Immature natural killer cell (primary cell): Measurements from ENCODE around the gene USF3. TPM values are rescaled to one million over a fixed set of nuclear protein-coding genes. Genes with fewer than 3 reads are reported as not detected.

Experiments used
- DNase-seq, 3 donors: peaks; one replicate each; pipeline ENCODE4 v3.0.0; 2022; ENCODE audit warnings: mixed read lengths in 1 of 3
- H3K27ac Mint-ChIP-seq, 6 donors: one replicate each; pipeline ENCODE4 v1.8.0; 2020; ENCODE audit warnings: mixed read lengths in 6 of 6, mild to moderate bottlenecking in 5 of 6, inconsistent platforms in 4 of 6, moderate library complexity in 3 of 6
- H3K27me3 Mint-ChIP-seq, 3 donors: one replicate each; pipeline ENCODE4 v1.8.0; 2020 to 2021; ENCODE audit warnings: low read depth in 3 of 3, mild to moderate bottlenecking in 3 of 3, mixed read lengths in 3 of 3, moderate library complexity in 3 of 3, inconsistent platforms in 1 of 3
- H3K36me3 Mint-ChIP-seq, 3 donors: one replicate each; pipeline ENCODE4 v1.8.0; 2020; ENCODE audit warnings: mixed read lengths in 3 of 3, inconsistent platforms in 2 of 3, mild to moderate bottlenecking in 2 of 3
- H3K4me1 Mint-ChIP-seq, 2 donors: one replicate each; pipeline ENCODE4 v1.8.0; 2020; ENCODE audit warnings: inconsistent platforms in 2 of 2, mild to moderate bottlenecking in 2 of 2, mixed read lengths in 2 of 2, moderate library complexity in 1 of 2
- H3K4me3 Mint-ChIP-seq, 5 donors: one replicate each; pipeline ENCODE4 v1.8.0; 2020; ENCODE audit warnings: mild to moderate bottlenecking in 5 of 5, mixed read lengths in 5 of 5, inconsistent platforms in 3 of 5, moderate library complexity in 3 of 5
- H3K9me3 Mint-ChIP-seq, 6 donors: one replicate each; pipeline ENCODE4 v1.8.0; 2020; ENCODE audit warnings: mild to moderate bottlenecking in 6 of 6, mixed read lengths in 6 of 6, inconsistent platforms in 4 of 6, moderate library complexity in 3 of 6
- polyA plus RNA-seq, 3 donors: library from polyadenylated mRNA; unstranded; fragments of 300-500 nt; fragmentation: Illumina TruSeq; gene quantifications; one replicate each; pipeline ENCODE4 v1.2.3, GENCODE V29; 2021

USF3 gene
- polyA plus RNA-seq, 3 donors from 2014 or later = 2.1 to 7.3 (median 2.6) TPM

GRCh38 chr3:113719294-113719693 is 22.9 kb upstream of the USF3 start:
- Mint-ChIP-seq H3K36me3 (peaks cover 7 to 15% (median 8%) of the 10 kb centered on the region in 3 donors), H3K9me3 (no peaks in the 10 kb centered on the region), H3K27me3 (no peaks in the 10 kb centered on the region), H3K4me1 (peaks cover 22 to 35% of the 10 kb centered on the region in 2 donors), H3K27ac (no peak overlapping the region), H3K4me3 (no peak overlapping the region)
- no peak for DNase-seq

DNA sequence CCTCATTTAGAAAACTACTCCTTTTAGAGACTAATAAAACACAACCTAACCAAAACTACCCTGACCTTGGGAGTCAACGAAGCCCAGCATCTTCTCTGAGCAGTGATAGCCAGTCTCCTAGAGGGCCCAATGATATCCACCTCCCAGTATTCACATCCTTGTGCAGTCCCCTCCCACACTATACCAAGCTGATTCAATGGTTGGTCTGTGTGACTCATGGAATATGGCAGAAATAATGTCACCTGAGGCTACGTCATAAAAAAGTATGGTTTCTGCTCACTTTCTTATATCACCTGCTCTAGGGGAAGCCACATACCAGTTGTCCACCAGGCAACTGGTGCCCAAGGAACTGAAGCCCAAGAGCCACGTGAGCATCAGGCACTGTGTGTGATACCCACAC is 21.4 kb upstream of the USF3 start:
- Mint-ChIP-seq H3K4me1 (peaks cover 10 to 22% of the 10 kb centered on the region in 2 donors), H3K27ac (peak overlapping the region in 1 of 6 donors; percentile 68), H3K36me3 (peaks cover 7 to 15% (median 8%) of the 10 kb centered on the region in 3 donors)

GRCh38 chr3:113717308-113717707 is 20.9 kb upstream of the USF3 start:
- Mint-ChIP-seq H3K27ac (peak overlapping the region in 1 of 6 donors; percentile 40), H3K9me3 (no peaks in the 10 kb centered on the region), H3K36me3 (peaks cover 7 to 15% (median 8%) of the 10 kb centered on the region in 3 donors), H3K27me3 (peaks cover 0 to 1% (median 0%) of the 10 kb centered on the region in 3 donors), H3K4me1 (peaks cover 10 to 16% of the 10 kb centered on the region in 2 donors), H3K4me3 (no peak overlapping the region)
- DNase-seq = no peak

More for the DNA sequence above, 21.4 kb upstream of the USF3 start:
- Mint-ChIP-seq H3K9me3 (no peaks in the 10 kb centered on the region), H3K27me3 (no peaks in the 10 kb centered on the region), H3K4me3 (no peak overlapping the region)
- no peak for DNase-seq

- H3K9me3 Mint-ChIP-seq = no peaks in the 10 kb centered on the region
- no peaks in the 10 kb centered on the region for H3K4me1 Mint-ChIP-seq
- peak overlapping the region in 2 of 6 donors; percentile 46 to 51 for H3K27ac Mint-ChIP-seq
- H3K36me3 Mint-ChIP-seq = peaks cover 0 to 4% (median 4%) of the 10 kb centered on the region in 3 donors
- no peak for DNase-seq
- no peak overlapping the region for H3K4me3 Mint-ChIP-seq
- H3K27me3 Mint-ChIP-seq = peaks cover 0 to 6% (median 2%) of the 10 kb centered on the region in 3 donors
Measured at GRCh38 chr3:113714702-113715101, 18.3 kb upstream of the USF3 start.

DNA sequence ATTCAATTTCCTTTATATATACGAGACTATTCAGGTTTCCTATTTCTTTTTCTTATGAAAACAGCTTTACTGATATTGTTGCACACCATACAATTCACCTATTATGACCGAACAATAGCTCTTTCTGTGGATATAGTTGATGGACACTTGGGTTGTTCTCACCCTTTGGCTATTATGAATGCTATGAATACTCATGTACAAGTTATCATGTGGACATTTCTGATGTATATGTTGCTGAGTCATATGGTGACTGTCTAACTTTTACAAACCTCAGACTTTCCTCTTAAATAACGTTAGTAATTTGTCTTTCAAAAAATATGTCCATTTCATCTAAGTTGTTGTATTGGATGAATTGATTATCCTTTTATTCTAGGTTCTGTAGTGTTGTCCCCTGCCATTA is 15.7 kb upstream of the USF3 start:
- H3K9me3 Mint-ChIP-seq = peaks cover 0 to 2% (median 0%) of the 10 kb centered on the region in 6 donors
- H3K27ac Mint-ChIP-seq = no peak overlapping the region
- no peaks in the 10 kb centered on the region for H3K4me1 Mint-ChIP-seq
- H3K36me3 Mint-ChIP-seq = no peaks in the 10 kb centered on the region
- no peak for DNase-seq
- no peak overlapping the region for H3K4me3 Mint-ChIP-seq
- H3K27me3 Mint-ChIP-seq = peaks cover 0 to 9% (median 2%) of the 10 kb centered on the region in 3 donors

DNA sequence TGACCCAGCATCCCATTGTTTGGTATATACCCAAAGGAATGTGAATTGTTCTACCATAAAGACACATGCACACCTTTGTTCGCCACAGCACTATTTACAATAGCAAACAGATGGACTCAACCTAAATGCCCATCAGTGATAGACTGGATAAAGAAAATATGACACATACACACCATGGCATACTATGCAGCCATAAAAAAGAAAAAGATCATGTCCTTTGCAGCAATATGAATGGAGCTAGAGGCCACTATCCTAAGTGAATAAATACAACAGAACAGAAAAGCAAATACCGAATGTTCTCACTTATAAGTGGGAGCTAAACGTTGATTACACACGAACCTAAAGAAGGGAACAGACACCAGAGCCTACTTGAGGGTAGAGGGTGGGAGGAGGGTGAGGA is 11.4 kb upstream of the USF3 start:
- peaks cover 0 to 18% (median 2%) of the 10 kb centered on the region in 3 donors for H3K27me3 Mint-ChIP-seq
- no peak overlapping the region for H3K27ac Mint-ChIP-seq
- peaks cover 0 to 4% (median 0%) of the 10 kb centered on the region in 6 donors for H3K9me3 Mint-ChIP-seq
- H3K4me3 Mint-ChIP-seq = no peak overlapping the region
- DNase-seq = no peak
- no peaks in the 10 kb centered on the region for H3K36me3 Mint-ChIP-seq
- H3K4me1 Mint-ChIP-seq = peaks cover 4 to 14% of the 10 kb centered on the region in 2 donors

DNA sequence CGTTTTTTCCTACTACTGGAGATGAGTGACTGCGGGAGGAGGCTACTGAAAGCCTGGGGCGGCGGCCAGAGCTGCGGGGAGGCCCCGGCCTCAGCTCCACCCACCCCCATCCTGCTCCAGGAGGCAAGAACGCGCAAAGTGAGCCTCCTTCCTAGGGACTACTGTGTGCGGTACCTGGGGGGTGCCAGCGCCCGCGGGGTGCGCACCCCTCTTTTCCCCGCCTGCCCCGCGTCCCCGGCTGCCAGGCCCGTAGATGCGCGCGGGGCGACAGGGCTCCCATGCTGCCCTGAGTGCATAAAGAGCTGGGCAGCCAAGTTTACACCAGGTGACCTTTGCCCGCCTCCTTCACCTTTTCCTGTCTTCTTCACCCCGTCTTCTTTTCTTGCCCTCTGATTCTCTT is 2.5 kb upstream of the USF3 start:
- DNase-seq = no peak
- Mint-ChIP-seq H3K27me3 (peaks cover 0 to 6% (median 4%) of the 10 kb centered on the region in 3 donors), H3K4me3 (peak overlapping the region; percentile 47 to 81 (median 72)), H3K9me3 (no peaks in the 10 kb centered on the region), H3K27ac (peak overlapping the region in 3 of 6 donors; percentile 51 to 85 (median 77)), H3K36me3 (peaks cover 0 to 2% (median 0%) of the 10 kb centered on the region in 3 donors), H3K4me1 (peaks cover 20% of the 10 kb centered on the region in 2 donors)

GRCh38 chr3:113698213-113698742 is 1.8 kb upstream of the USF3 start:
- Mint-ChIP-seq H3K9me3 (no peaks in the 10 kb centered on the region), H3K4me1 (peaks cover 25% of the 10 kb centered on the region in 2 donors), H3K27me3 (peaks cover 0 to 6% (median 4%) of the 10 kb centered on the region in 3 donors), H3K4me3 (no peak overlapping the region), H3K36me3 (peaks cover 0 to 2% (median 0%) of the 10 kb centered on the region in 3 donors), H3K27ac (peak overlapping the region in 2 of 6 donors; percentile 5 to 51)
- no peak for DNase-seq

GRCh38 chr3:113697500-113698090 is 1.2 kb upstream of the USF3 start:
- H3K27me3 Mint-ChIP-seq = peaks cover 0 to 6% (median 4%) of the 10 kb centered on the region in 3 donors
- H3K4me1 Mint-ChIP-seq = peaks cover 28 to 32% of the 10 kb centered on the region in 2 donors
- H3K4me3 Mint-ChIP-seq = no peak overlapping the region

DNA sequence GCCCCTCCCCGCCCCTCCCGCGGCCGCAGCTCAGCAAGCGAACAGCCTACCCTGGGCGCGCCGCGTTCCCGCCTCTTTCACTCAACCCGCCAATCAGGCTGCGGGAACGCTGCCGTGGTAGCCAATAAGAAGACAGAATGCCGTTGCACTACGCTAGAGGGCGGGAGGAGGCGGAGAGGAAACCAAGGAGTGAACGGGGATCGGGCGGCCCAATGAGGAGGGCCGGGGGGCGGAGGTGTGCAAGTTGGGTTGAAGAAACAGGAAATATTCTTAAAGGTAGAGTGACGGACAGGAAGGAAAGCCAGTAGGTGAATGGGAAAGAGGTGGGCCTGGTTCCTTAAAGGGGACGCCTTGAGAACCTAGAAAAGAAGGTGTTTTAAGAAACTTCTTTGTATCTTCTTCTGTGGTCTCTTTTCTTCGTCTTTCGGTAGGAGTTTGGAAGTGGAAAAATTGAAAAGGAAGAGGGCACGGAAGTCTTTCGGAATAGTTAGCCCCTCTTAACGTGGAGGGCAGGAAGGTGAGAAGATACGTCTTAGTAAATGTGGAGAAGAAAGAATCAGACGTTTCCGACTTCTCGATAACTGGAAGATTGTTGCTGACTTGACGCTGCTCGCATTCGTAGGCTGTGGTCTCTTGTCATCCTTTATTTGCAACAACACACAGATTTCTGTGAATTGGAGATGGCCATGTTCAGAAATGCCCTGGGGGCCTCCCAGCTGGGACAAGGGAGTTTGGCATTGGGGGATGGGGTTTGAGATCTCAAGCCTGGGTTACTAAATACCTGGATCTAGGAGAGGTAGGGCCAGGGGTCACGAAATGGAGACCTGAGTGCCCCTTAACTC is 437 bp upstream of the USF3 start:
- H3K36me3 Mint-ChIP-seq = peaks cover 0 to 2% (median 0%) of the 10 kb centered on the region in 3 donors
- peaks cover 0 to 4% (median 4%) of the 10 kb centered on the region in 3 donors for H3K27me3 Mint-ChIP-seq
- H3K4me1 Mint-ChIP-seq = peaks cover 28 to 33% of the 10 kb centered on the region in 2 donors

More at GRCh38 chr3:113697500-113698090, 1.2 kb upstream of the USF3 start:
- peaks cover 0 to 2% (median 0%) of the 10 kb centered on the region in 3 donors for H3K36me3 Mint-ChIP-seq
- DNase-seq = no peak
- H3K9me3 Mint-ChIP-seq = no peaks in the 10 kb centered on the region
- no peak overlapping the region for H3K27ac Mint-ChIP-seq

GRCh38 chr3:113695431-113695785 is 1.0 kb downstream of the USF3 start:
- Mint-ChIP-seq H3K27ac (peak overlapping the region; percentile 95 to 100 (median 100)), H3K36me3 (peaks cover 0 to 2% (median 0%) of the 10 kb centered on the region in 3 donors), H3K27me3 (peaks cover 0 to 4% (median 4%) of the 10 kb centered on the region in 3 donors), H3K9me3 (no peaks in the 10 kb centered on the region), H3K4me3 (peak overlapping the region; percentile 97 to 100 (median 100)), H3K4me1 (peaks cover 28 to 33% of the 10 kb centered on the region in 2 donors)
- DNase-seq = no peak

More for the DNA sequence above, 437 bp upstream of the USF3 start:
- H3K9me3 Mint-ChIP-seq = no peaks in the 10 kb centered on the region
- H3K27ac Mint-ChIP-seq = no peak overlapping the region
- peak; percentile 99 to 100 (median 100) for DNase-seq
- no peak overlapping the region for H3K4me3 Mint-ChIP-seq

DNA sequence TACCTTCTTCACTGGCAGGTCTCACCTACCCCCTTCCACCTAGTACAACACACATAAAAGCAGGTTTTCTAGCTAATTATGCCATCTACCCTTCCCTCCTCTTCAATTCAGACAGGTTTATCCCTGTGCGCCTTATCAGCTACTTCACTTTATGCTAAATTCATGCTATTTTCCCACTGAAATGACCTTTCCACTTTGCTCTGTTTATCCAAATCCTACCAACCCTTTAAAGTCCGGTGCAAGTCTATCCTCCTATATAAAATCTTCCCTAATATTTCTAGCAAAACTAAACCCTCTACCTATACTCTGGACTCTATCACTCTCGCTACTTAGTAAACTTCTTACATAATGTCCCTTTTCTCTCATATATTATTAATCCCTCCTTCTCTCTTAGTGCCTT is 6.0 kb downstream of the USF3 start:
- Mint-ChIP-seq H3K27ac (no peak overlapping the region), H3K9me3 (peaks cover 0 to 1% (median 0%) of the 10 kb centered on the region in 6 donors), H3K27me3 (peaks cover 0 to 1% (median under 1%) of the 10 kb centered on the region in 3 donors), H3K4me3 (no peak overlapping the region), H3K36me3 (peaks cover 5 to 14% (median 11%) of the 10 kb centered on the region in 3 donors), H3K4me1 (peaks cover 29 to 50% of the 10 kb centered on the region in 2 donors)
- DNase-seq = no peak

DNA sequence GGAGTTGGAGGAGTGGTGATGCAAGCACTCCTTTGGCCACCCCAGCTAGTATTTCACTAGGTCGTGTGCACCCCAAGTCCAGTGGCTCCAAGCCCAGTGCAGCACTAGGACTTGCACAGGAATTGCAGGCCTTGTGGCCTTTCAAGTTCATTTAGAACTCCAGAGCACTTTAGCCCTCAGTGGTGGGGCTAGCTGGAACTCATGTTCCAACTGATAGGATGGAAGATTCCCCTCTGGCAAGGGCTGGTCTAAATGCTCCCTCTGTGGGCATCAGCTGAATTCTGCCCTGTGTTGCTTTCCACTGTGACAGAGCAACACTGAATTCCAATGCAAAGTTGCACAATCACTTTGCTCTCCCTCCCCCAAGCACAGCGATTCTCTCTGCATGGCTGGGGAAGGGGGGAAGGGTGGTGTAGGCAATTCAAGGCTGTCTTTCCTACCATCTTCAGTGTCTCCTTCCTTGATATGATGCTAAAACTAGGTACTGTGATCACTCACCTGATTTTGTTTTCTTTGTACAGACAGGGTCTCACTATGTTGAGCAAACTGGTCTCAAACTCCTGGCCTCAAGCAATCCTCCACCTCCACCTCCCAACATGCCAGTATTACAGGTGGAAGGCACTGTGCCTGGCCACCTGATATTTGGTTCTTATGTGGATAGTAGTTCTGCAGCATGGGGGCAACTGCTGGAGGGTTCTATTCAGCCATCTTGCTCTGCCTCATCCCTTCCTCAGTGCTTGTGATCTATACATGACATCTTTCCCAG is 10.3 kb downstream of the USF3 start:
- H3K27me3 Mint-ChIP-seq = peaks cover 0 to 1% (median 0%) of the 10 kb centered on the region in 3 donors
- DNase-seq = no peak
- H3K4me3 Mint-ChIP-seq = no peak overlapping the region
- H3K36me3 Mint-ChIP-seq = peaks cover 26 to 30% (median 27%) of the 10 kb centered on the region in 3 donors
- peaks cover 9 to 34% of the 10 kb centered on the region in 2 donors for H3K4me1 Mint-ChIP-seq
- no peak overlapping the region for H3K27ac Mint-ChIP-seq
- peaks cover 2 to 21% (median 9%) of the 10 kb centered on the region in 6 donors for H3K9me3 Mint-ChIP-seq
